LNCAP (cell line): Measurements from ENCODE around the gene ENHO.

Experiments used
- TF ChIP-seq, protein P1 (sequence below): fragments of 450-650 bp; IDR thresholded peaks from 2 replicates; pipeline ENCODE4 v1.5.1; 2017; ENCODE audit warnings: mild to moderate bottlenecking

Gene ENHO

GRCh38 chr9:34475097-34475496 lies 47.7 kb downstream of the ENHO start:
- TF ChIP-seq, protein P1, sequence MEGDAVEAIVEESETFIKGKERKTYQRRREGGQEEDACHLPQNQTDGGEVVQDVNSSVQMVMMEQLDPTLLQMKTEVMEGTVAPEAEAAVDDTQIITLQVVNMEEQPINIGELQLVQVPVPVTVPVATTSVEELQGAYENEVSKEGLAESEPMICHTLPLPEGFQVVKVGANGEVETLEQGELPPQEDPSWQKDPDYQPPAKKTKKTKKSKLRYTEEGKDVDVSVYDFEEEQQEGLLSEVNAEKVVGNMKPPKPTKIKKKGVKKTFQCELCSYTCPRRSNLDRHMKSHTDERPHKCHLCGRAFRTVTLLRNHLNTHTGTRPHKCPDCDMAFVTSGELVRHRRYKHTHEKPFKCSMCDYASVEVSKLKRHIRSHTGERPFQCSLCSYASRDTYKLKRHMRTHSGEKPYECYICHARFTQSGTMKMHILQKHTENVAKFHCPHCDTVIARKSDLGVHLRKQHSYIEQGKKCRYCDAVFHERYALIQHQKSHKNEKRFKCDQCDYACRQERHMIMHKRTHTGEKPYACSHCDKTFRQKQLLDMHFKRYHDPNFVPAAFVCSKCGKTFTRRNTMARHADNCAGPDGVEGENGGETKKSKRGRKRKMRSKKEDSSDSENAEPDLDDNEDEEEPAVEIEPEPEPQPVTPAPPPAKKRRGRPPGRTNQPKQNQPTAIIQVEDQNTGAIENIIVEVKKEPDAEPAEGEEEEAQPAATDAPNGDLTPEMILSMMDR, result no peak
